Loucy (cell line): ENCODE measurements around the gene ACAP2.
A peak's percentile ranks its signal among the peaks of the same experiment; 100 is the strongest.

ENCODE experiments used
- H2AFZ ChIP-seq: fragments of 200-600 bp; sonication (generic); 2 replicates; pipeline ENCODE4 v1.6.0; 2016; ENCODE audit warnings: antibody characterized with exemption, mild to moderate bottlenecking, low read length, moderate library complexity
- H3F3A ChIP-seq: fragments of 200-600 bp; 2 replicates; pipeline ENCODE4 v1.6.0; 2016; ENCODE audit warnings: antibody characterized with exemption, low read depth, mild to moderate bottlenecking
- H3K27me3 ChIP-seq: fragments of 200-600 bp; sonication (generic); 2 replicates; pipeline ENCODE4 v1.6.1; 2014; ENCODE audit warnings: low read length, mild to moderate bottlenecking; ENCODE audit not compliant: insufficient read depth, poor library complexity, severe bottlenecking
- H3K36me3 ChIP-seq: fragments of 200-600 bp; sonication (generic); 2 replicates; pipeline ENCODE4 v1.6.1; 2016; ENCODE audit warnings: low read length; ENCODE audit not compliant: insufficient read depth
- H3K4me1 ChIP-seq: fragments of 200-600 bp; sonication (generic); 2 replicates; pipeline ENCODE4 v1.5.1; 2014; ENCODE audit warnings: low read length, mild to moderate bottlenecking; ENCODE audit not compliant: insufficient read depth, poor library complexity, severe bottlenecking
- H3K4me2 ChIP-seq: fragments of 200-600 bp; sonication (generic); 2 replicates; pipeline ENCODE4 v1.6.0; 2014; ENCODE audit warnings: antibody characterized with exemption, low read length, low read depth, mild to moderate bottlenecking; ENCODE audit not compliant: poor library complexity, severe bottlenecking
- H3K4me3 ChIP-seq: fragments of 200-600 bp; sonication (generic); 2 replicates; pipeline ENCODE4 v1.5.1; 2014; ENCODE audit warnings: low read length, mild to moderate bottlenecking, mixed read lengths; ENCODE audit not compliant: poor library complexity, severe bottlenecking
- H3K79me2 ChIP-seq: fragments of 200-600 bp; sonication (generic); 2 replicates; pipeline ENCODE4 v1.6.1; 2014; ENCODE audit warnings: low read length; ENCODE audit not compliant: insufficient read depth
- H3K9ac ChIP-seq: fragments of 200-600 bp; sonication (generic); 2 replicates; pipeline ENCODE4 v1.6.0; 2014; ENCODE audit warnings: mild to moderate bottlenecking, low read depth, low read length, moderate library complexity; ENCODE audit not compliant: poor library complexity, severe bottlenecking
- H3K9me2 ChIP-seq: fragments of 200-600 bp; sonication (generic); replicated peaks from 2 replicates; pipeline ENCODE4 v1.6.1; 2016; ENCODE audit warnings: low read depth, low read length, mixed read lengths
- H3K9me3 ChIP-seq: fragments of 200-600 bp; sonication (generic); 2 replicates; pipeline ENCODE4 v1.6.1; 2014; ENCODE audit warnings: mild to moderate bottlenecking, antibody characterized with exemption, low read length, low read depth; ENCODE audit not compliant: insufficient read depth
- H4K20me1 ChIP-seq: fragments of 200-600 bp; sonication (generic); 2 replicates; pipeline ENCODE4 v1.6.0; 2014; ENCODE audit warnings: antibody characterized with exemption, low read length, mild to moderate bottlenecking; ENCODE audit not compliant: insufficient read depth, poor library complexity, severe bottlenecking
- CTCF ChIP-seq: fragments of 200-600 bp; sonication (generic); conservative IDR thresholded peaks from 2 replicates; pipeline ENCODE4 v1.5.1; 2014; ENCODE audit warnings: mild to moderate bottlenecking, antibody characterized with exemption, low read length
- EZH2phosphoT487 ChIP-seq: fragments of 200-600 bp; IDR thresholded peaks from 2 replicates; pipeline ENCODE4 v1.6.1; 2018; ENCODE audit warnings: antibody characterized with exemption, mild to moderate bottlenecking, moderate library complexity, borderline replicate concordance

ACAP2 gene

DNA sequence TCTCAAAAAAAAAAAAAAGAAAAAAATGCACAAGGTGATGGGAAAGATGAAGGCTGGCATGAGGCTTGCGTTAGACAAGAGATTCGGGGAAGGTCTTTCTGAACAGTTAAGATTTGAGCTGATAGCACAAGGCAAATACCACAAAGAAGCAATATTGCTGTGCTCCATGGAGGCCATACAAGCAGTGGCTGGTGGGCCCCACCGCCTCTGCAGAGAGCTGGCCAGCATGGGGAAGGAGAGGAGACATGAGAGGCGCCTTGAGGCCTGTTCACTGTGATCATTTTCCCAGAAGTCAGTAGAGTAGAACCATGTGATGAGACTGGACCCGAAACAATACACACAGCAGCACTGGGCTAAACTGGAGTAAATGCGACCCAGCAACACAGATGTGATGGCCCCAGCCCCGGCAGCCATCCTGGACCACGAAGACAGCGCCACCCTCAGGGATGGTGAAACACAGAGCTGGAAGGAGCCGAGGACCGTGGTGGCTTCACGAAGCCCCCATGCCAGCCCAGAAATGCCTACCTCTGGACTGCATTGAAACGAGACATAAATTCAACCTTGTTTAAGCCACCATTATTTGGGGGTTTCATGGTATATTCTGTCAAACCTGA, 177.3 kb downstream of the ACAP2 start:
- Histone ChIP-seq H3K36me3 (no peaks in the 10 kb centered on the region), H2AFZ (no peak overlapping the region), H3K4me2 (peak overlapping the region; percentile 62), H3K79me2 (peaks cover 97% of the 10 kb centered on the region), H3F3A (no peaks in the 10 kb centered on the region), H3K4me3 (no peak overlapping the region), H4K20me1 (peaks cover 14% of the 10 kb centered on the region), H3K9ac (no peak overlapping the region), H3K4me1 (peaks cover 74% of the 10 kb centered on the region), H3K9me2 (no peaks in the 10 kb centered on the region), H3K27me3 (no peaks in the 10 kb centered on the region), H3K9me3 (no peaks in the 10 kb centered on the region)
- TF ChIP-seq EZH2phosphoT487, result no peak
- TF ChIP-seq CTCF, result peak; percentile 42

- no peak for TF ChIP-seq CTCF
- TF ChIP-seq EZH2phosphoT487, result no peak
- Histone ChIP-seq H3K4me3 (no peak overlapping the region), H3K79me2 (peaks cover 90% of the 10 kb centered on the region), H3K4me1 (peaks cover 72% of the 10 kb centered on the region), H3F3A (no peaks in the 10 kb centered on the region), H3K36me3 (no peaks in the 10 kb centered on the region), H4K20me1 (peaks cover 7% of the 10 kb centered on the region), H2AFZ (no peak overlapping the region), H3K4me2 (peak overlapping the region; percentile 62), H3K9me2 (no peaks in the 10 kb centered on the region), H3K9me3 (no peaks in the 10 kb centered on the region), H3K9ac (peak overlapping the region; percentile 34), H3K27me3 (no peaks in the 10 kb centered on the region)
These were observed 178.8 kb downstream of the ACAP2 start for GRCh38 chr3:195263925-195264600.

DNA sequence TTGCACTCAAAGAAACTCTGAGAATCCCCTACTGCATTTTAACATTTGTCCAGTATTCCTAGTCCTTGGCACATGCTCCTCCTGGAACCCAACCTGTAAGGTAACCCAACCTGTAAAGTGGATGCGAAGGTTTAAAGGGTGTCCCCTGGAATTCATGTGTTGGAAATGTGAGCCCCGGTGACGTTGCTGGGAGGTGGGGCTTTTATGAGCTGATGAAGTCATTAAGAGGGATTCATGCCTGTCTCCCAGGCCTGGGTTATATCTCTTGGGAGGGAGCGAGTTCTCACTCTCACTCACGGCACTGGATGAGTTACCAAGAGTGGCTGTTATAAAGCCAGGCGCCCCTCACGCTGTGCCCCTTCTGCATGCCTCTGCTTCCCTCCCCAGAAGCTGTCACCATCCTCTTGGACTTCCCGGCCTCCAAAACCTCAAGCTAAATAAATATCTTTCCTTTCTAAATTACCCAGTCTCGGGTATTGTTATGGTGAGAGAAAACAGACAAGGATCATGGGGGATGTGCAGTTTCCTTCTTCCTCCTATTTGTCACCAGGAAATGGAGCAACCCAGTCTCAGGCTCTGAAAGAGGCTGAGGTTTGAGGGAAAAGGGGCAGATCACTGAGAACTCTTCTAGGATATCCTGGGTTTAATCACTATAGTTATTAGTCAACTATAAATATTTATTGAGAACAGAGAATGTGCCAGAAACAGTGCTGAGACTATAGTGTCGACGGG, 179.5 kb downstream of the ACAP2 start:
- H3K4me1 ChIP-seq, result peaks cover 72% of the 10 kb centered on the region
- no peaks in the 10 kb centered on the region for H3K9me2 ChIP-seq
- H3K4me3 ChIP-seq, result no peak overlapping the region
- H3K4me2 ChIP-seq, result peak overlapping the region; percentile 62
- H3K27me3 ChIP-seq, result no peaks in the 10 kb centered on the region
- H3K79me2 ChIP-seq, result peaks cover 90% of the 10 kb centered on the region
- no peaks in the 10 kb centered on the region for H3K9me3 ChIP-seq
- TF ChIP-seq EZH2phosphoT487, result no peak
- no peak for TF ChIP-seq CTCF
- no peak overlapping the region for H2AFZ ChIP-seq
- peak overlapping the region; percentile 34 for H3K9ac ChIP-seq
- no peaks in the 10 kb centered on the region for H3F3A ChIP-seq
- no peaks in the 10 kb centered on the region for H3K36me3 ChIP-seq
- H4K20me1 ChIP-seq, result peaks cover 7% of the 10 kb centered on the region
